Natural killer cell (primary cell): ENCODE results near the gene RSPH1. TPM values are rescaled to one million over a fixed set of nuclear protein-coding genes. Genes with fewer than 3 reads are reported as not detected.

ENCODE experiments used
- ATAC-seq, 3 donors: fragments of 150-1000 bp in 2 of 3; fragments of 200-7000 bp in 1 of 3; cut with Tn5 transposase; 1 replicate in 1 of 3; 2 replicates in 2 of 3; pipeline ENCODE4 v1.10.0; 2021; ENCODE audit warnings: mild to moderate bottlenecking in 2 of 3, moderate library complexity in 2 of 3
- DNase-seq, 2 donors: peaks; one replicate each; pipeline versions ENCODE4 v3.0.0 to v3.0.0-alpha.2; 2013 to 2021; ENCODE audit warnings: mixed read lengths in 1 of 2
- H3K27ac ChIP-seq: one replicate; pipeline ENCODE4 v1.5.1; 2013; ENCODE audit warnings: mild to moderate bottlenecking, low read length
- H3K27me3 ChIP-seq: one replicate; pipeline ENCODE4 v1.6.1; 2013; ENCODE audit warnings: low read length; ENCODE audit not compliant: control insufficient read depth, insufficient read depth
- H3K36me3 ChIP-seq: one replicate; pipeline ENCODE4 v1.6.1; 2013; ENCODE audit warnings: low read length; ENCODE audit not compliant: control insufficient read depth, insufficient read depth
- H3K4me1 ChIP-seq: one replicate; pipeline ENCODE4 v1.6.1; 2013; ENCODE audit warnings: low read length; ENCODE audit not compliant: control insufficient read depth, insufficient read depth
- H3K4me3 ChIP-seq: one replicate; pipeline ENCODE4 v1.5.1; 2013; ENCODE audit warnings: low read length
- H3K9me3 ChIP-seq: one replicate; pipeline ENCODE4 v1.6.1; 2013; ENCODE audit warnings: low read length; ENCODE audit not compliant: control insufficient read depth, insufficient read depth
- H3K27ac Mint-ChIP-seq, 2 donors: one replicate each; pipeline ENCODE4 v1.8.0; 2022; ENCODE audit warnings: mild to moderate bottlenecking in 2 of 2, mixed read lengths in 2 of 2, moderate library complexity in 1 of 2
- H3K27me3 Mint-ChIP-seq, 2 donors: one replicate each; pipeline ENCODE4 v1.8.0; 2022; ENCODE audit warnings: low read depth in 2 of 2, mixed read lengths in 2 of 2
- H3K36me3 Mint-ChIP-seq: one replicate; pipeline ENCODE4 v1.8.0; 2022; ENCODE audit warnings: mixed read lengths
- H3K4me1 Mint-ChIP-seq, 2 donors: one replicate each; pipeline ENCODE4 v1.8.0; 2022; ENCODE audit warnings: mixed read lengths in 2 of 2
- H3K4me3 Mint-ChIP-seq: one replicate; pipeline ENCODE4 v1.8.0; 2022; ENCODE audit warnings: mild to moderate bottlenecking, moderate library complexity, mixed read lengths
- H3K9me3 Mint-ChIP-seq, 2 donors: one replicate each; pipeline ENCODE4 v1.8.0; 2022; ENCODE audit warnings: mixed read lengths in 2 of 2
- CTCF ChIP-seq: fragments of 200-600 bp; IDR thresholded peaks from one replicate; pipeline ENCODE4 v1.8.0; 2022; ENCODE audit warnings: antibody characterized with exemption
- WGBS: methylation state at CpG from one replicate; pipeline ENCODE4 v1.1.7; 2013; ENCODE audit warnings: missing lambda C conversion rate; ENCODE audit not compliant: insufficient coverage; 5-methylcytosine and 5-hydroxymethylcytosine counted together
- intact Hi-C: fragments of 100-400 bp; cut with micrococcal nuclease; formaldehyde crosslinking; loops from one replicate; pipeline ENCODE4 v1.14.2; 2022
- total RNA-seq, 4 donors: library from RNA; stranded (reverse); fragments of 120-200 nt in 1 of 4; gene quantifications; one replicate each; pipeline versions ENCODE4 v1.2.3 to v1.2.4, GENCODE V29; 2013 to 2022

The RSPH1 gene
- total RNA-seq, 3 donors from 2014 or later (not counting 1 experiment from before 2014, with no cell fraction given) = 0.16 TPM; not detected in 2

GRCh38 chr21:42490720-42491119 is 5.3 kb downstream of the RSPH1 start:
- Histone ChIP-seq H3K27ac (no peak overlapping the region), H3K9me3 (no peaks in the 10 kb centered on the region), H3K4me3 (no peak overlapping the region), H3K36me3 (no peaks in the 10 kb centered on the region), H3K27me3 (no peaks in the 10 kb centered on the region), H3K4me1 (peaks cover 5% of the 10 kb centered on the region)
- no peak overlapping the region for H3K4me3 Mint-ChIP-seq
- no peaks in the 10 kb centered on the region for H3K36me3 Mint-ChIP-seq
- peaks cover under 1 to 2% of the 10 kb centered on the region in 2 donors for H3K4me1 Mint-ChIP-seq
- DNase-seq = no peak
- peaks cover 17 to 20% of the 10 kb centered on the region in 2 donors for H3K27me3 Mint-ChIP-seq
- peaks cover 0 to 2% of the 10 kb centered on the region in 2 donors for H3K9me3 Mint-ChIP-seq
- intact Hi-C loops = no loop called here
- H3K27ac Mint-ChIP-seq = no peak overlapping the region
- TF ChIP-seq CTCF = no peak
- no peak for ATAC-seq

GRCh38 chr21:42489991-42490390 is 6.0 kb downstream of the RSPH1 start:
- no peak for DNase-seq
- H3K4me1 Mint-ChIP-seq = no peaks in the 10 kb centered on the region
- 80% methylated on average over 4 of the region's 4 CpGs for WGBS

GRCh38 chr21:42489006-42489563 is 6.9 kb downstream of the RSPH1 start:
- ATAC-seq (no peak), DNase-seq (no peak)
- no peaks in the 10 kb centered on the region for H3K9me3 ChIP-seq
- Mint-ChIP-seq H3K36me3 (no peaks in the 10 kb centered on the region), H3K27me3 (peaks cover 20 to 21% of the 10 kb centered on the region in 2 donors), H3K27ac (no peak overlapping the region), H3K9me3 (peaks cover 0 to 2% of the 10 kb centered on the region in 2 donors), H3K4me1 (no peaks in the 10 kb centered on the region), H3K4me3 (no peak overlapping the region)
- H3K4me3 ChIP-seq = no peak overlapping the region
- no peaks in the 10 kb centered on the region for H3K4me1 ChIP-seq
- H3K27me3 ChIP-seq = no peaks in the 10 kb centered on the region
- no peaks in the 10 kb centered on the region for H3K36me3 ChIP-seq
- no peak overlapping the region for H3K27ac ChIP-seq
- intact Hi-C loops = no loop called here
- 48% methylated on average over 2 of the region's 2 CpGs for WGBS
- TF ChIP-seq CTCF = no peak

More at GRCh38 chr21:42489991-42490390, 6.0 kb downstream of the RSPH1 start:
- H3K4me3 Mint-ChIP-seq = no peak overlapping the region
- H3K4me3 ChIP-seq = no peak overlapping the region
- H3K9me3 ChIP-seq = no peaks in the 10 kb centered on the region
- intact Hi-C loops = no loop called here
- H3K36me3 Mint-ChIP-seq = no peaks in the 10 kb centered on the region
- no peaks in the 10 kb centered on the region for H3K36me3 ChIP-seq
- no peaks in the 10 kb centered on the region for H3K4me1 ChIP-seq
- no peak for TF ChIP-seq CTCF
- no peaks in the 10 kb centered on the region for H3K27me3 ChIP-seq
- no peak overlapping the region for H3K27ac Mint-ChIP-seq
- ATAC-seq = no peak
- H3K27me3 Mint-ChIP-seq = peaks cover 17 to 20% of the 10 kb centered on the region in 2 donors
- H3K27ac ChIP-seq = no peak overlapping the region
- peaks cover 0 to 2% of the 10 kb centered on the region in 2 donors for H3K9me3 Mint-ChIP-seq

GRCh38 chr21:42486531-42486930 is 9.5 kb downstream of the RSPH1 start:
- peak in 1 of 3 donors; percentile 31 for ATAC-seq
- no peaks in the 10 kb centered on the region for H3K36me3 Mint-ChIP-seq
- no peaks in the 10 kb centered on the region for H3K9me3 ChIP-seq
- TF ChIP-seq CTCF = no peak
- no peaks in the 10 kb centered on the region for H3K4me1 Mint-ChIP-seq
- H3K27me3 ChIP-seq = no peaks in the 10 kb centered on the region
- H3K9me3 Mint-ChIP-seq = peaks cover 0 to 2% of the 10 kb centered on the region in 2 donors
- no peak for DNase-seq
- H3K27me3 Mint-ChIP-seq = peaks cover 17 to 25% of the 10 kb centered on the region in 2 donors
- H3K27ac Mint-ChIP-seq = no peak overlapping the region
- no peak overlapping the region for H3K4me3 ChIP-seq
- no peak overlapping the region for H3K27ac ChIP-seq
- no peaks in the 10 kb centered on the region for H3K4me1 ChIP-seq
- H3K4me3 Mint-ChIP-seq = no peak overlapping the region
- H3K36me3 ChIP-seq = no peaks in the 10 kb centered on the region
- 9% methylated on average over 5 of the region's 5 CpGs for WGBS
- intact Hi-C loops = no loop called here
